Stimulated activated naive CD4-positive, alpha-beta T cell treated with Interleukin-2 at 50 U/mL for 16 hours (primary cell): Measurements from ENCODE around the gene SELENOW.
A peak's percentile ranks its signal among the peaks of the same experiment; 100 is the strongest.
"Not testable (repeated sequence)": the region's sequence is repeated elsewhere in the genome, so short reads cannot be mapped to it uniquely, and the experiment has no call there.

Experiments
- DNase-seq: peaks from one replicate; lab custom pipeline; 2025; lab: John Stamatoyannopoulos, UW

Gene SELENOW

DNA sequence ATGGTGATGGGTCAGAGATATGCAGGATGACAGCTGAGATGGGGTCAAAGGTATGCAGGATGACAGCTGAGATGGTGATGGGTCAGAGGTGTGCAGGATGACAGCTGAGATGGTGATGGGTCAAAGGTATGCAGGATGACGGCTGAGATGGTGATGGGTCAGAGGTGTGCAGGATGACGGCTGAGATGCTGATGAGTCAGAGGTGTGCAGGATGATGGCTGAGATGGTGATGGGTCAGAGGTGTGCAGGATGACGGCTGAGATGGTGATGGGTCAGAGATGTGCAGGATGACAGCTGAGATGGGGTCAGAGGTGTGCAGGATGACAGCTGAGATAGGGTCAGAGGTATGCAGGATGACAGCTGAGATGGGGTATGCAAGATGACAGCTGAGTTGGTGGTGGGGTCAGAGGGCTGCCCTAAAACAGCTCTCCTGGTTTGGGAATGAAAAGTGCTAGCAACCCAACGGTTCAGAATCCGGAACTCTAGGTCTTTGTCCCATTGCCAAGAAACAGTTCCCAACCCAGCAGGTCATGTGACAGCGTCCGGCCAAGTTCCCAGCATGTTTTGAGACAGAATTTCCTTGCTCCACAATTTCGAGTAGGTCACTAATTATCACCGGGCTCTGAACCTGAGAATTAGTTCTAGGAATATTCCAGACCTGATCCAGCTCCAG lies 3.2 kb downstream of the SELENOW start:
- DNase-seq, result no peak

DNA sequence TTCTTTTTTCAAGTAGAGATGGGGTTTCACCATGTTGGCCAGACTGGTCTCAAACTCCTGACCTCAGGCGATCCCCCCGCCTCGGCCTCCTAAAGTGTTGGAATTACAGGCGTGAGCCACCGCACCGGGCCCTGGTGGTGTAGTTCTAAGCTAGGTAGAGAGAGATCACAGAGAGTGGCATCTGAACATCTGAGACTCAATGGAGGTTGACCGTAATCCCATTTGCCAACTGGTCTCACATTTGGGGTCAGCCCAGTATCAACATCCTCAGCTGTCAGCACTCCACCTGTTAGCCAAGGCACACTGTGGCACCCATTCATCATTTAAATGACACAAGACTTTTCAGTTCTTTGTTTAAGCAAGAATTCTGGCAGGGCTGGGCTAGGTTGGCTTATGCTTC lies 8.1 kb downstream of the SELENOW start:
- DNase-seq, result no peak

DNA sequence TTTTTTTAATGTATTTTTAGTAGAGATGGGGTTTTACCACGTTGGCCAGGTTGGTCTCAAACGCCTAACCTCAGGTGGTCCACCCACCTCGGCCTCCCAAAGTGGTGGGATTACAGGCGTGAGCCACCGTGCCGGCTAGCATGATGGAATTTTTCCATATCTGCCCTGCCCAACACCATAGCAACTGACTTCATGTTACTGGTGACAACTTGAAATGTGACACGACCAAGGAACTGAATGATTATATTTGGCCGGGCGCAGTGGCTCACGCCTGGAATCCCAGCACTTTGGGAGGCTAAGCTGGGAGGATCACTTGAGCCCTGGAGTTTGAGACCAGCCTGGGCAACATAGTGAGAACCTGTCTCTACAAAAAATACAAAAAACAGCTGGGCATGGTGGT lies 8.8 kb downstream of the SELENOW start:
- DNase-seq, result not testable (repeated sequence)

DNA sequence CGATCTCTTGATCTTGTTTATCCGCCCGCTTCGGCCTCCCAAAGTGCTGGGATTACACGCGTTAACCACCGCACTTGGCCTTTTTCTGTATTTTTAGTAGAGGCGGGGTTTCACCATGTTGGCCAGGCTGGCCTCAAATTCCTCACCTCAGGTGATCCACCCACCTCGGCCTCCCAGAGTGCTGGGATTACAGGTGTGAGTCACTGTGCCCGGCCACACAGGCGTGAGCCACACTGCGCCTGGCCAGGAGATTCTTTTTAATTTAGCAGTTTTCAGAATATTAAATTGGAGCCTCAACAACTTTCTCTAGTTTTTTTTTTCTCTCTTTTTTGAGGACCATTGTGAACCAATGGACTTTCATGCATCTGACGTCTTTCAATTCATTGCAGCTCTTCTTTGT lies 11.3 kb downstream of the SELENOW start:
- not testable (repeated sequence) for DNase-seq

DNA sequence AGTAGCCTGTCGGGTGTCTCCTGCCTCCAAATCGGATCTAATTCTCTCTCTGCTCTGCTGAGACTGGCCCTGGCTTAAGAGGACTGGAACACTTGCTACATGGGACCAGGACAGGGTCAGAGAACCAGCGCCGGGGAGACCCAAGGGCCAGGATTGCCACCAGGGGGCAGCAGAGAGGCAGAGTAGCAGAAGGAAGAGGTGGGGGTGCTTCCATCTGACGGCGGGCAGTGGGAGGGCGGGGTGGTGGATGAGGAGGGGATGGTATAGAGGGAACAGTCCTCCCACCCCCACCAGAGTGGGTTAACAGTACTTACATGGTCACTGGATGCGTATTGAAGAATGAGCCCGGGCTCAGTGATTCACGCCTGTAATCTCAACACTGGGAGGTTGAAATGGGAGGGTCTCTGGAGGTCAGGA lies 11.9 kb downstream of the SELENOW start:
- DNase-seq, result peak; percentile 82

DNA sequence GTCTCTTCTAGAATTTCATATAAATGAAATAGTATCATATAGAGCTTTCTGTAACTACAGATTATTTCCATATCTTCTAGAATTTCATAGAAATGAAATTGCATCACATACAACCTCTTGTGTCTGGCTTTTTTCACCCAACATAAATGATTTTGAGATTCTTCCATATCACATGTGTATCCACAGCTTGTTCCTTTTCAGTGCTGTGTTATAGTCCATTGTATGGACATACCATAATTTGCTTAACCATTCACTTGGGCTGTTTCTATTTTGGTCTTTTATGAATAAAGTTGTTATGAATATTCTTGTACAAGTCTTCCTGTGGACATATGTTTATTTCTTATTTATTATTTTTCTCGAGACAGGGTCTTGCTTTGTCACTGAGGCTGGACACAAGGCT lies 14.1 kb downstream of the SELENOW start:
- DNase-seq, result no peak

DNA sequence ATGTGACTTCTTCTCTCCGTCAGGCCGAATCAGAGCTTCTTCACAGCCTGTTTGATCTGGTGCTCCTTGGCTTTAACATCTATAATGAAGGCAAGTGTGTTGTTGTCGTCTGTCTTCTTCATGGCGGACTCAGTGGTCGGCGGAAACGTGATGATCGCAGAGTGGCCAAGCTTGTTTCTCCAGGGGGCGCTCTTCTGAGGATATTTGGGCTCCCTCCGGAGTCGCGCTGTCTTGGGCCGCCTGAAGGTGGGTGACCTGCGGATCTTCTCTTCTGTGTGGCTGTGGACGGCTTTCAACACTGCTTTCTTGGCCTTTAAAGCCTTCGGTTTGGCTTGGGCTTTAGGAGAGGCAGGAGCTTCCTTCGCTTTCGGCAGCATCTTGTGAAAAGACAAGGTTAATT lies 16.0 kb downstream of the SELENOW start:
- no peak for DNase-seq

DNA sequence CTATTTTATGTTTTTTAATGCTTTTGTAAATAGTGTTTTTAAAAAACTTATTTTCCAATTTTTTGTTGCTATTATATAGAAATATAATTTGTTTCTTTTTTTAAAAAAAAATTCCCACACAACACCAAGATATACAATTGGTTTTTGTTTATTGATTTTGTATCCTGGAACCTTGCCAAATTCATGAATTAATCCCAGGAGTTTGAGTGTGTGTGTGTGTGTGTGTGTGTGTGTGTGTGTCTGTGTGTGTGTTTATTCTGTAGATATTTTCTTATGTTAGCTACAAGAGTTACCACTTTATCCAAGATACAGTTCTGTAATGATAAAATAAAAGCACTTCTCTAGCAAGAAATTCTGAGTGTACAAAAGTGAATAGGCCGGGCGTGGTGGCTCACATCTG lies 18.3 kb downstream of the SELENOW start:
- no peak for DNase-seq

DNA sequence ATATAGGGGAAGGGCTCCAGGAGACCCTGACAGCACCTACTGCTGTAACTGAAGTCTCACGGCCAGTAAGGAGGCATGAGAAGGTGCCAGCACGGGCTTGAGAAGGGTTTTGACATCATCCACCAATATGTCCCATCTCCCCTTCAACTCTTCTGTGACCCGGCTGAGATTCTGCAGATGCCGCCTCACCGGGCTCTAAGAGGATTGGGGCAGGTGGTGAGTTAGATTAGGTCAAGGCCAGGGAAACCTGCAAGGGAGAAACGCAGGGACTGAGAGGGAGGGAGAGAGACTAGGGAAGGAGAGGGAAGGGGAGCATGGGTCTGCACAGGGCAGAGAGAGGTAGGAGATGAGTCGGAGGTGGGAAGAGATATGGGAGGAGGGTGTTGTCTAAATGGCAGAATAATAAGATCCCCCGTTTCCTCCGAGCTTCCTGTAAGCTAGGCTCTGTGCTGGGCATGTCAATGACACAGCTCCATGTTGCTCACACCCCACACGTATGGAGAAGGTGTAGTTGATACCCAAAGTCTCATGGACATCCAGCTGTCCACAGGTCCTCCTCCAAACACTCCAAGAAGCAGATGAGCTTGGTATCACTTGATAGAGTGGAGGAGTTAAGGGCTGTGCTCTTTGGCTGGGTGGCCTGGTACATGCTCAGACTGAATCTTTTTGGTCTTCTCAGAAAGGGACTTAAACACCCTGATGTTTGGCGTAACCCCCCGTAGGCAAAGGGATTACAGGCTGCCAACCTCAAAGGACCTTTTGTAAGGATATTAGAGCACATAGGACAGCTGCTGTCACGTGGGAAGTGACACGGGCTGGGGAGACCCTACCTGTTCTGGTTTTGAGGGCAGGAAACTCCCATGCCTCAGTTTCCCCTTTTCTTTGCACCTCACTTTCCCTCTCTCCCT lies 19.7 kb downstream of the SELENOW start:
- no peak for DNase-seq

DNA sequence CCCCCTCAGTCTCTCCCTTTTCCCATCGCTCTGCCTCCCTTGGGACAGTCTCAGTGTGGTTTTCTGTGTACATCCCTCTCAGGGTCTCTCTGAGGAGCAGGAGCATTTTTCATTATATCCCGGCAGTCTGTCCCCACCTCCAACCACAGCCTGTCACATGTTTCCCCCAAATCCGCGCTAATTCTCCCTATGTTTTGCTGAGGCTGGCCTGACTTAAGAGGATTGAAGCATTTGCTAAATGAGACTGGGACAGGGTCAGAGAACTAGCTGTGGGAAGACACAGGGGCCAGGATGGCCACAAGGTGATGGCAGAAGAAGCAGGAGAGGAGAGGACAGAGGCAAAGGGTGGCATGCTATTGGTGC lies 20.4 kb downstream of the SELENOW start:
- no peak for DNase-seq

DNA sequence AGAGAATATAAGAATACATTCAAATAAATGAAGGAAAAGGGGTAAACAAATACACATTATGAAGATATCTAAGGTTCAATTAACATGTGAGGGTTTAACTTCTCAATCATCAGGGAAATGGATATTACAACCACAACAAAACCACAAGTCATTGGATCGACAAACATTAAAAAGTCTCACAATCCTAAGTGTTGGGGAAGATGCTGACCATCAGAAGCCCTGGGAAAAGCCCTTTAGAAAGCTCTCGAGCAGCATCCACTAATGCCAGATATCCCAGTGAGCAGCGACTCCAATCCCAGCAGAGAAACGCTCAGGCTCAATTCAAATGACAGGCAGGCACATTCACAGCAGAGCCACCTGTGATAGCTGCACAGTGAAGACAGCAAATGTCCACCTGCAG lies 22.8 kb downstream of the SELENOW start:
- no peak for DNase-seq

DNA sequence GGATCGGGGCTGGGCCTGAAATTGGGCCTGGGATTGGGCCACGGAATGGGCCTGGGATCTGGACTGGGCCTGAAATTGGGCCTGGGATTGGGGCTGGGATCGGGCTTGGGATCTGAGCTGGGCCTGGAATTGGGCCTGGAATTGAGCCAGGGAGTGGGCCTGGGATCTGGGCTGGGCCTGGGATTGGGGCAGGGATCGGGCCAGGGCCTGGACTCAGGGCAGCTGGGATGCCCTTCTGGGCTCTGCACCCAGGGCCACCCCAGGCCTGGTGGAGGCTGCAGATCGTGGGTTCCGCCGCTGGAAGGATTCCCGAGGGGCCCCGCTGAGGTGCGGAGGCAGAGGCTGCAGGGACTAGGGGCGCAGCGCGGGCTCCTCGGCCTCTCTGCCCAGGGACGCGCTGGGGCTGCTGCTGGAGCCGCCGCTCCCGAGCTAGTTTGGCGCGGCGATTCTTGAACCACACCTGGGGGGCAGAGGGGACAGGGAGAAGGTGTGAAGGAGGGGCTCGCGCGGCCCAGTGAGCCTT lies 24.1 kb downstream of the SELENOW start:
- no peak for DNase-seq

DNA sequence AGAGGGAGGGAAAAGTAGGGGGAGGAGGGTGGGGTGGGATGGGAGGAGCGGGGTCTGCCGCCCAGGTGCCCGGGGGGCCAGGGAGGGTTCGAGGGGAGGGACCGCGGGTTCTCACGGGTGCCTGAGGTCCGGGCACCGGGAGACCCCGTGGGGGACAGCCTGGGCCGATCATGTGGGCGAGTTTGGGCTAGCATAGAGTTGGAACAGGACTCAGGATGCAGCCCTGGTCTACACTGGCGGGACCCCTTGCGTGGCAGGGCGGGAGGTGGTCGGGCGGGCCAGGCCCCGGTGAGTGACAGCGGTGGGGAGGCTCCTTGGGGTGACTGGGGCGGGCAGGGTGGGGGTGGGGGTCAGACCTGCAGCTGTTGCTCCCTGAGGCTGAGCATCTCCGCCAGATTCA lies 24.6 kb downstream of the SELENOW start:
- DNase-seq, result not testable (repeated sequence)

DNA sequence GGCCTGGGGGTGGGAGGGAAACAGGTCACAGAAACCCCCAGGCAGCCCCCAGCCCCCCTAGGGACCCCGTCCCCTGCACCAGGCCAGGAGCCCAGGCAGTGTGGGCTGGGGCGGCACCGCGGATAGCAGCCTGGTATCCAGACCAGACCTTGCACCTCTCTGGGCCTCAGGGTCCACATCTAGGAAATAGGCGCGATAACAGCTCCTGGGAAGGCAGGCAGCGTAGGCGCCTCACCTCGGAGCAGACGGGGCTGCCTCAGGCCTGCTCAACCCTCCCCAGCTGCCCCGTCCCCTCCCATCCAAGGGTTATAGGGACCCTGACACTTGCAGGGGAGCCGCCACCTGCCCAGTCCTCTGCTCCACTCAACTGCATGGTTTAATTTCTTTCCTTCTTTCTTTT lies 25.2 kb downstream of the SELENOW start:
- DNase-seq, result not testable (repeated sequence)

DNA sequence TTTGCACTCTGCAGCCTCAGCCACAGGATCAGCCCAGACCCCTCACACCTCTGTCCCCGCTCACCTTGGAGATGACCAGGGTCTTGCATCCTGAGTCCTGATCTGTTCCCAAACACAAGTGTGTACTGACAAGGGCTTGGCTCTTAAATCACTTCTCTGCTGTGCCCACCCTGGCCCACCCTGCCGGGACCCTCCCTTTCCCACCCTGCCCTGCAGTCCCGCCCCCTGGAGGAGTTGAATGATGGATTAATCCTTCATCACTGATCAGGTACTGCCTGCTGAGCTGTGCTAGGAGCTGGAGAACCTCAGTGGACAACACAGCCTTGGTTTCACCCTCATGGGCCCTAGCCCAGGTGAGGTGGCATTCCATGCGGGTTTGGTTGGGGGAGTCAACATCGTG lies 25.9 kb downstream of the SELENOW start, which contains the start of gene TPRX1:
Gene TPRX1, minus strand, starts transcription at position 101 of the 400 bp plus-strand sequence. Its CDS starts 12 bp downstream, at position 89.
- DNase-seq, result not testable (repeated sequence)

DNA sequence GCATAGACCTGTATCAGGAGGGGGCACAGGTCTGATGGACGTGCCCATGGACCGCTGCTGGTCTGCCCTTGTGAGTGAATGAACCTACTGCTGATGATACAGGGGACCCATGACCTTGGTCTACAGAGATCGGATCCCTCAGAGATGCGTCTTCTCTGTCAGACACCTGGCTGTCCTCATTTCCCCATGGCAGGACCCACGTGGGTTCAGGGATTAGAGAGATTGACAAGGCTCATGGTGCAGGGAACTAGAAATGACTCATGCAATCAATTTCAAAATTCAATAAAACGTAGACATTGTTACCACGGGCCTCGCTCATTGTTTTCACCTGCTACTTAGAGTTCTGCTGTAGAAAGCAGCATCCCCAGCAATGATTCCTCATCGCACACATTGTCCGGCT lies 26.8 kb downstream of the SELENOW start:
- no peak for DNase-seq

DNA sequence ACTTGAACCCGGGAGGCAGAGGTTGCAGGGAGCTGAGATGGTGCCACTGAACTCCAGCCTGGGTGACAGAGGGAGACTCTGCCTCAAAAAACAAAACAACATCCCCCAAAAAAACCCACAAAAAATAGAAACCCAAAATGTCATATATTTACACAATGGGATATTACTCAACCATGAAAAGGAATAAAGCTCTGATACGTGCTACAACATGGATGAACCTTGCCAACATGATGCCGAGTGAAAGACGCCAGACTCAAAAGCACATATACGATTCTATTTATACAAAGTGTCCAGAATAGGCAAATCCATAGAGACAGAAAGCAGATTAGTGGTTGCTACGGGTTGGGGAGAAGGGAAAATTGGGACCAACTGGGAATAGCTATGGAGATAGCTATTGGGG lies 27.9 kb downstream of the SELENOW start:
- DNase-seq, result no peak

DNA sequence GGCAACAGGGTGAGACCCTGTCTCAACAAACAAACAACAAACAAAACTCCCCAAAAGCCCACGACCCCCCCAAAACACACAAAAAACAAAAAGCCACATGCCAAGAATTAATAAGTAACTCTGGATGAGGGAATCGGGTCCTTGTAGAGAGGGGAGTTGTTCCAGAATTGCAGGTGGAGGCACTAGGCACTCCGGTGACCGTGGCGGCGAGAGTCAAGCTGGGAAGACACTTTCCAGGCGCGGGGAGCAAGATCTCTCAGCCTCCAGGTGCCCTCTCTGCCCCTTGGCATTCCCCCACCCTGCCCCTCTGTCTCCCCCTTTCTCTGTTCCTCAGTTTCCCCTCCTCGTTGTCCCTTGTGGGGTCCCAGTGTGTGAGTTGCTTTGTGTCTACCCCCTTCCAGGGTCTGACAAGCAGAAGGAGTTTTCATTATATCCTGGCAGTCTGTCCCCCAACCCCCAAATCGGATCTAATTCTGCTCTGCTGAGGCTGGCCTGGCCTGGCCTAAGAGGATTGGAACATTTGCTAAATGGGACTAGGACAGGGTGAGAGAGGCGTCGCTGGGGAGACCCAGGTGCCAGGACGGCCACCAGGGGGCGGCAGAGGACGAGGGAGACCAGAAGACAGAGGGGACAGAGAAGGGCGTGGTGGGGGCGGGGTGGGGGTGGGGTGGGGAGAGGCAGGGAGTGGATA lies 34.9 kb downstream of the SELENOW start:
- peak; percentile 65 for DNase-seq

DNA sequence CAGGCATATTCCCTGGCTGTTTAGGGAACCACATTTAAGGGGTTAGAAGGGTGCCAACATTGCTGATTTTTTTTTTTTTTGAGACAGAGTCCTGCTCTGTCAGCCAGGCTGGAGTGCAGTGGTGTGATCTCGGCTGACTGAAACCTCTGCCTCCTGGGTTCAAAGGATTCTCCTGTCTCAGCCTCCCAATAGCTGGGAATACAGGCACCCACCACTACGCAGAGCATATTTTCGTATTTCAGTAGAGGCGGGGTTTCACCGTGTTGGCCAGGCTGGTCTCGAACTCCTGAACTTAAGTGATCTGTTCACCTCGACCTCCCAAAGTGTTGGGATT lies 35.5 kb downstream of the SELENOW start:
- no peak for DNase-seq

DNA sequence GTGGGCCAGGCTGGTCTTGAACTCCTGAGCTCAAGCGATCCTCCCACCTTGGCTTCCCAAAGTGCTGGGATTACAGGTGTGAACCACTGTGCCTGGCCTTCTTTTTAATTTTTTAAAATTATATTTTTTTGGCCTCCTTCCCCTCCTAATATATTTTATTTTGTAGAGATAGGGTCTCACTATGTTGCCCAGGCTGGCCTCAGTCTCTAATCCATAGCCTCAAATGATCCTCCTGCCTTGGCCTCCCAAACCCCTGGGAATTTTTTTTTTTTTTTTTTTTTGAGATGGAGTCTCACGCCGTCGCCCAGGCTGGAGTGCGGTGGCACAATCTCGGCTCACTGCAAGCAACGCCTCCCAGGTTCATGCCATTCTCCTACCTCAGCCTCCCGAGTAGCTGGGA lies 37.8 kb downstream of the SELENOW start:
- DNase-seq, result not testable (repeated sequence)

DNA sequence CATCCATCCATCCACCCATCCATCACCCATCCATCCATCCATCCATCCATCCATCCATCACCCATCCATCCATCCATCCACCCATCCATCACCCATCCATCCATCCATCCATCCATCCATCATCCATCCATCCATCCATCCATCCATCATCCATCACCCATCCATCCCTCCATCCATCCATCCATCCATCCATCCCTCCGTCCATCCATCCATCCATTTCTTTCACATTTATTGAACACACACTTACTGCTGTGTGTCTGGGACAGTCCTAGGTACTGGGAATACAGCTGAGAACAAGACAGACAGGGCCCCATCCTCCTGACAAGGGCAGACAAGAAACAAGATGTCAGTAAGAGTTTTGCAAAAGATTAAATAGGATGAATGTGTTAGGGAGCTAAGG lies 39.7 kb downstream of the SELENOW start:
- DNase-seq, result not testable (repeated sequence)

DNA sequence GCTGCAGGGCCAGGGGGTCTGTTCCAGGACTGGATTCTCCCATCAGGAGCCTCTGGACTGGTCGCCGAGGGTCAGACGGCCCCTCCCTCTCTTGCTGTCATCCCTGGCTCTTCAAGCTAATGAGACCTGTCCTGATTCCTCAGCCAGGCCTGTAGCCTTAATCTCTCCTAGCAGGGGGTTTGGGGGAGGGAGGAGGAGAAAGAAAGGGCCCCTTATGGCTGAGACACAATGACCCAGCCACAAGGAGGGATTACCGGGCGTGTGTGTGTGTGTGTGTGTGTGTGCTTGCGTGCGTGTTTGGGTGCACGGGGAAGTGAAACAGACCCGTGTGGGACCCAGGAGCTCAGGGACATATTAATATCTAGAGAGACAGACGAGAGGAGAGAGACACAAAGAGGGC lies 41.4 kb downstream of the SELENOW start:
- no peak for DNase-seq

DNA sequence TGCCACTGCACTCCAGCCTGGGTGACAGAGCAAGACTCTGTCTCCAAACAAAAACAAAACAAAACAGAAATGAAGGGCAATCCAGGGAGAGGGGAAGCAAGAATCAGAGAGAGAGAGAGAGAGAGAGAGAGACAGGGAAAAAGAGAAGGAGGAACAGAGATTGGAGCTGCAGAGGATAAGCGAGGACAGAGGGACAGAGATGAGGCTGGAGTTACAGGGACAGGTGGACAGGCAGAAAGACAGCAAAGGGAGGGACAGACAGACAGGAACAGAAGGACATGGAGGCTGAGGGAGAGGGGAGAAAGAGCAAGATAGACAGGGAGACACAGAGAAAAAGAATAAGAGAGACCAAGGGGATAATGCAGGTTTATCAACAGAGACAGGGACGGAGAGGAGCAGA lies 41.9 kb downstream of the SELENOW start:
- no peak for DNase-seq
